HG03060 (cell line): Measurements from ENCODE around the gene SUPT5H.

Experiments used
- ATAC-seq: cut with Tn5 transposase; IDR thresholded peaks from one replicate; pipeline ENCODE4 v1.9.1; 2021; ENCODE audit warnings: low read depth, moderate number of reproducible peaks; ENCODE audit not compliant: unreplicated experiment

SUPT5H gene

GRCh38 chr19:39489756-39490155 is 44.4 kb downstream of the SUPT5H start:
- ATAC-seq, result no peak

DNA sequence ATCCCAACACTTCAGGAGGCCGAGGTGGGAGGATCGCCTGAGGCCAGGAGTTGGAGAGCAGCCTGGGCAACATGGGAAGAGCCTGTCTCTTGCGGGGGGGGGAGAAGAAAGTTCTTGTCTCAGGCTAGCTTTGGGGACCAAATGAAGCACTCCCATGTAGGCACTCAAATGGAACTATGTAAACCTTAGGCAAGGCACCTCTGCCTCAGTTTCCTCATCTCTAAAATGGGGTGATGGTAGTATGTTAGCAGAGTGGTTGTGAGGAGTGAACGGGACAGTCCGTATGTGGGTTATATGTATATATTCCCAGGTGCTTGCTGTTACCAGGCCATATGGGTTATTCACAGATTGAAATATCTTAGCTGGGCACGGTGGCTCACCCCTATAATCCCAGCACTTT is 46.8 kb downstream of the SUPT5H start:
- no peak for ATAC-seq

- no peak for ATAC-seq
Measured at GRCh38 chr19:39492788-39493187, 47.4 kb downstream of the SUPT5H start.

GRCh38 chr19:39494661-39495060 is 49.3 kb downstream of the SUPT5H start:
- ATAC-seq, result no peak

DNA sequence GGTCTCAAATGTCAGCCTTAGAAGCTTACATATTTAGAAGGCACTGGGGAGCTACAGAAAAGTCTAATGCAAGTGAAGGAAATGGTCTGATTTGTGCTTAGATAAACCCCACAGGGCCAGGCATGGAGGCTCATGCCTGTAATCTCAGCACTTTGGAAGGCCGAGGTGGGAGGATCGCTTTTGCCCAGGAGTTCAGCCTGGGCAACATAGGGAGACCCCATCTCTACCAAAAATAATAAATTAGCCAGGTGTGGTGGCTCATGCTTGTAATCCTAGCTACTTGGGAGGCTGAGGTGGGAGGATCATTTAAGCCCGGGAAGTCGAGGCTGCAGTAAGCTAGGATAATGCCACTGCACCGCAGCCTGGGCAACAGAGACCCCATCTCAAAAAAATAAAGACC is 50.7 kb downstream of the SUPT5H start:
- ATAC-seq, result no peak

DNA sequence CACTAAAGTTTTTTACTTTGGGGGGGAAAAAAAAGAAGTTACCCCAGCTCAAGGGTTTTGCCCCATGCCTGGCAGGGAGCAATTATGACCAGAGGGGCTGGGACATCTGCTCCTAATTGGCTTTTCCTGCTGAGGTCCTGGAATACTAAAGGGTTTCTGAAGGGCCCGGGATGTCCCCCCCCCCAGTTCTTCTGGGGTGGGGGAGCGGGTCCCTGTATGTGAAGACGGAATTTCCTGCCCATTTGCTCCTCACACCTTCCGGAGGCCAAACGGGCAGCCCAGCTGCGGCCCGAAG is 52.3 kb downstream of the SUPT5H start:
- no peak for ATAC-seq

DNA sequence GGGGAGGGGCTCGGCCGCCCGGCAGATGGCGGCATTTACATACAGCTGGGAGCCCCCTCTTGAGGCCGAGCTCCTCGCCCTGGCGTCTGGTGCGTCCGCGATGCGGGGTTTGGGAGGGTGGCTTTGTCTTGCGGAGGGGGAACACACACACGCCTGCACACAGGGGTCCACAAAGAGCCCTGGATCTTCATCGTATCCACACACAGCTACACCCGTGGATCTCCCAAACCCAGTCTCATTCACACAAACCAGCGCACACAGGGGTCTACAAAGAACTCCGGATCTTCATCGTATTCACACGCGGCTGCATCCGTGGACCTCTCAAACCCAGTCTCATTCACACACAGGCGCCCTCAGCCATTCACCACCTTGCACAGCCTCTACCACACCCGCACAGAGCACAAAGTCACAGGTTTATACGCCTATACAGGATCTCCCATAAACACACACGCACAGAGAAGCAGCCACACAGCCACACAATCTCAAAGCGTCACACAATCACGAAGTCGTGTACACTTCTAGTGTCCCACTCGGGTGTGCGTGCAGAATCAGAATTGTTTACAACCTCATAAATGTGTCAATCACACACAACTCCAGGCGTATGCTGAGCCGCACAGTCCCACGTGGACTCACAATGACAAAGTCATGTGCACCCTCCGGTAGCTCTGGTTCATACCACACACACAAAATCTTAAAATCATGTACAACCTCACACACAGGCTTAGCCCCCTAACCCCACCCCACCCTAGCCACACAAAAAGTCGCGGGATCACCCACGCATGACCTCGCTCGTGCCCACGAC is 52.8 kb downstream of the SUPT5H start:
- no peak for ATAC-seq

- no peak for ATAC-seq
Measured at GRCh38 chr19:39498798-39499642, 53.6 kb downstream of the SUPT5H start, which contains the start of gene DLL3. TSS of gene DLL3 (plus strand) at chr19:39498947. CDS start at chr19:39498975, 28 bp downstream.

- ATAC-seq, result no peak
Measured at GRCh38 chr19:39499932-39500331, 54.5 kb downstream of the SUPT5H start.

DNA sequence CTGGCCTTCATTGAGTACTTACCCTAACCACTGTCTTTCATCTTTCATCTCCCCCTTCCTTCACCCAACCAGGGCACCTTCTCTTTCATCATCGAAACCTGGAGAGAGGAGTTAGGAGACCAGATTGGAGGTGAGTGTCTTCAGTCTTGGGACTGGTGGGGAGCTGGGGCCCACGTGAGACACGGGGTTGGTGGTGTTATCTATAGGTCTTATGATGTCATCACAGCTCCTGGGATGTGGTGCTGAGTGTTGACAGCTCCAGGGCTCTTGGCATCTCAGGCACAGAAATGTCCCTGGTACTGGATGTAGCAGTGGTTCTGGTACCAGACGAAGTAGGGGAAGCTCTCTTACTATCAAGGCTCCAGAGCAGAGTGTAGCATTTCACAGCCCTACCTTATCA is 55.2 kb downstream of the SUPT5H start:
- ATAC-seq, result no peak

GRCh38 chr19:39501340-39501739 is 56.0 kb downstream of the SUPT5H start:
- no peak for ATAC-seq

DNA sequence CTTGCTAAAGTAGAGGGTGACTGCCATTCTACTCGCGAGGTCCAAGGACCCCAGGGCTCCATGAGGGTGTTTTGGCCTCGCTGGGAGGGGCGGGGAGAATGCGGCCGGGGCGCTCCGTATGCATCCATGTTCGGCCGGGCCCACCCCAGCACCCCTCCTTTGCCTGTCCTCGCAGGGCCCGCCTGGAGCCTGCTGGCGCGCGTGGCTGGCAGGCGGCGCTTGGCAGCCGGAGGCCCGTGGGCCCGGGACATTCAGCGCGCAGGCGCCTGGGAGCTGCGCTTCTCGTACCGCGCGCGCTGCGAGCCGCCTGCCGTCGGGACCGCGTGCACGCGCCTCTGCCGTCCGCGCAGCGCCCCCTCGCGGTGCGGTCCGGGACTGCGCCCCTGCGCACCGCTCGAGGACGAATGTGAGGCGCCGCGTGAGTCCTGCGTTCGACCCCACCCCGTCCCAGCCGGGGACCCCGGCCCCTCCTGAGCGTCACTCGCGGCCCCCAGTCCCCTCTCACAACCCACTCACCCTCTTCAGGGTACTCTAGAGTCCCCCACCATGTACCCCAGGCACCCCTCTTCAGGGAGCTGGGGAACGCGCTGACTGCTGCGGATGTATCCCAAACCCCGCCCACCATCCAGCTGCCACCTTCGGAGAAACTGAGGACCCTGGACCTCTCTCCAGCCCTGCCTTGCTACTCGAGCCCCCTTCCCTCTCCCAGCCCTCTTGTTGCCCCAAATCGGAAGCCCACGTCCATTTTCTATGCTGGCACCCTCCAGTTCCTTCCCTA is 57.4 kb downstream of the SUPT5H start:
- ATAC-seq, result no peak

DNA sequence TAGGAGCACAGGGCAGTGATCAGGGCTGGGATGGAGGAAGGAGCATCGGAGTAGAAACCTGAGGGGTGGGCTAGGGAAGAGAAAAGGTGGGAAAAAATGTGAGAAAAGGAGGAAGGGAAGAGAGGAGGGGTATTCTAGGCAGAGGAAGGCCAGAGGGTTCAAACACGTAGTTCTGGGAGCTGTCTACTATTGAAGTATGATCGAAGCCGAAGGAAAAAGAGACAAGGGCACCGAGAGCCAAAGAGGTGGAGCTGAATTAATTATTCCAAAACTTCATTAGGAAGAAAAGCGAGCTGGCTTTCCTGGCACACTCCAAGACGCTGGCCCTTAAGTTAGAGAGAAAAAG is 61.2 kb downstream of the SUPT5H start:
- no peak for ATAC-seq

- ATAC-seq, result no peak
Measured at GRCh38 chr19:39506944-39507714, 61.7 kb downstream of the SUPT5H start.

GRCh38 chr19:39507715-39508364 is 62.5 kb downstream of the SUPT5H start:
- ATAC-seq, result no peak

GRCh38 chr19:39508629-39509028 is 63.2 kb downstream of the SUPT5H start:
- no peak for ATAC-seq

DNA sequence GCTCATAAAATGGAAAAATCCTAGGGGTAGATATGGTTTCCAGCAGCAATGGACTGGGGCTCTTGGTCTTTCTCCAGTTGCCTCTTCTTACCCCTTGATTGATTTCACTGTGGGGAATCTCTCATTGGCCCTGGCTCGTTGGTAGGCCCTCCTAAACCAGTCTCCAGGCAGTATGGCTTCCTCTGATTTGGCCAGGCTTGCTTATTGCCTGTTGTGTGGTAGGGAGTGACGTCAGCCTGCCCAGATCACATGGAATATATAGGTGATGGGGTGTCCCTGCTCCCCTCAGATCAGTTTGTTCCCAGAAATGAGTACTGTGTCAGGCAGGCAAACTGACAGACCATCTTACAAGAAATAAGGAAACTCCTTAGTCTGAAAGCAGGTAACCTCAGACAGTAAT is 63.9 kb downstream of the SUPT5H start:
- no peak for ATAC-seq

- no peak for ATAC-seq
Measured at GRCh38 chr19:39512988-39513387, 67.6 kb downstream of the SUPT5H start.

DNA sequence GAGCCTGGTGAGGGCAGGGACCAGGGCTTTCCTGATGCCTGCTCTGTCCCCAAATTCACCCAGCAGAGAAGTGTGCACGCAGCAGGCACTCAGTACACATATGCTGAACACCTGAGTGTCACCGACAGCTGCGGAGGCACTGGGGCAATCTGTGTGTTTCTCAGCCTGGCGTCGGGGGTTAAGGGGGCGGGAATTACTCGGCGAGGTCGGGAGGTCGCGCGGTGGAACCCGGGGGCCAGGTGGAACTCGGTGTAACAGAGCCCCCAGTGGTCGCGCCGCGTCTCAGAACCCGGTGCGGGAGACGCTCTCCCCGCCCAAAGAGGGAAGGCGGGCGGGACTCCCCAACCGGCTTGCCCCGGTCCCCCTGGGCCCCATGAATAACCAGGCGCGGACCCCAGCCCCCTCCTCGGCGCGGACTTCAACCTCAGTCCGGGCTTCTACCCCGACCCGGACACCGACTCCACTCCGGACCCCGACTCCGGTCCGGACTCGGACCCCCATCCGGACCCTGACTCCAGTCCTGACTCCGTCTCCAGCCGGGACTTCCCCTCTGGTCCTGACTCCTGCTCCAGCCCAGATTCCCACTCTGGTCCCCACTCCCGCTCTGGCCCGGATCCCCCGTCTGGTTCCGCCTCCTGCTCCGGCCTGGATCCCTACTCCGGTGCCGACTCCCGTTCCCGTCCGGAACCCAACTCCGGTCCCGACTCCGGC is 69.6 kb downstream of the SUPT5H start, which contains the start of gene SELENOV:
TSS of gene SELENOV (plus strand) at position 300 of the 711 bp plus-strand sequence. CDS start at position 374, 74 bp downstream.
- ATAC-seq, result no peak
